Iris pigment epithelial cell (primary cell): ENCODE results near the gene CENPN.

Experiments
- DNase-seq: peaks from one replicate; pipeline ENCODE4 v3.0.0-alpha.2; 2011; ENCODE audit warnings: low read depth

CENPN gene

DNA sequence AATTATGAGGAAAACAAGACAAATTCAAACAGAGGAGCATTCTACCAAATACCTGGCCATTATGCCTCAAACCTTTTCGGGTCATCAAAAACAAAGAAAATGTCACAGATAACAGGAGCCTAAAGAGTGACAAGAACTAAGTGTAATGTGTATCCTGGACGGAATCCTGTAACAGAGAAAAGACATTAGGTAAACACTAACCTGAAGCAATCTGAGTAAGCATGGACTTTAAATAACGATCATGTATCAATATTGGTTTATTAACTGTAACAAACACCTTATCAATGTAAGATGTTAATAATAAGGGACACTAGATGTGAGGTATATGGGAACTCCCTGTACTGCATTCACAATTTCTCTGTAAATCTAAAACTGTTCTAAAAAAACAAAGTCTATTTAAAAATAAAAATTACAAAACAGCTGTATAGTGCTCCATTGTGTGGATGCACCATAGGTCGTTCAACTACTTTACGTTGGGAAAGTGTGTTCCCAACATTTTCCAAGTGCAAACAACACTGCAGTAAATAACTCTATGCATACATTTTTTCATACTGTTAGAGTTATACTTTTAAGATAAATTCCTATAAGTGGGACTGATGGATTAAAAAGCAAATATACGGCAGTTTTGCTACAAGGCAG, 15.1 kb upstream of the CENPN start:
- DNase-seq = no peak

DNA sequence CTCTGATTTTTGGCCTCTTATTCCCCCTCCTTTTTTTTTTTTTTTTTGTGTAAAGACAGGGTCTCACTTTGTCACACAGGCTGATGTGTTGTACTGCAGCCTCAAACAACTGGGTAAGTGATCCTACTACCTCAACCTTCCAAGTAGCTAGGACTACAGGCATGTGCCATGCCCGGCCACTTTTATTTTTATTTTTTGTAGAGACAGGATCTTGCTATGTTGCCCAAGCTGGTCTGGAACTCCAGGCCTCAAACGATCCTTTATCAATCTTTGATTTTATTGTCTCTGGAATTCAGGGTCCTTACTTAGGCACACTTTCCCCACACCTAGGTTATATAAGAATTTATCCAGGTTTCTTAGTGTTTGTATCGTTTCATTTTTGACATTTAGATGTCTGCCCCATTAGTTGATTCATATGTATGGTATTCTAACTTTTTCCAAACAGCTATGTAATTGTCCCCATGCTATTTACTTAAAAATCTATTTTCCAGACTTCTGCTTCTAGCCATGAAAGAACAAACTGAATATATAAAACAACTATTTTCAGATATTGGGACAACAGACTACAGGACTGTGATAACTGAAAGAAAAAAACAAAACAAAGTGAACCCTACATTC, 14.2 kb upstream of the CENPN start:
- DNase-seq = no peak

DNA sequence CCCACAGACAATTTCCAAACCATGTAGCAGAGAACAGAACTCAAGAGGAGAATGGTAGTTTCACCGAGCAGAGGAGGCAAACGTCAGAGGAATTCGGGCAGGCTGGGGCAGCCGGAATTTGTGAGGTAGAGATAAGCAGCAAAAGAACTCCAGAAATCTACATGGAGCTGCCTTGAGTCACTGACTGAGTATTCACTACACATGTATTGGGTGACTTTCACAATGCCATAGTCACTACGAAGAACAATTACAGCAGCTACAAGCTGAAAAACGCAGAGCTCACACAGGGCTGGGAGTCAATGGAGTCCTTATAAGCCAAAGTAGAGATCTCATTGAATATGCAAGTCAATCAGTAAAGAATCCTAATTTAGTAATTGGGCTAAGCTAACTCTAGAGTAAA, 13.7 kb upstream of the CENPN start:
- peak; percentile 97 for DNase-seq

DNA sequence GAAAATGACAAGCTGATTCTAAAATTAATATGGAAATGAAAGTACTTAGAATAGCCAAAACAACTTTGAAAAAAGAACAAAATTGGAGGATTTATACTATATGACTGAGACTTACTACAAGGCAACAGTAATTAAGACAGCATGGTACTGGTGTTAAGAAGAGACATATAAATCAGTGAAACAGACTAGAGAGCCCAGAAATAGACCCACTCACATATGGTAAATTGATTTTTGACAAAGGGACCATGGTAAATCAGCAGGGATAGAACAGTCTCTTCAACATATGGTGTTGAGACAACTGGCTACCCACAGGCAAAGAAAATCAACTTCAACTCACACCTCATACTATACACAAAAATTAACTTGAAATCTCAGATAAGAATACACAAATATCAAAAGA, 13.2 kb upstream of the CENPN start:
- DNase-seq = no peak

DNA sequence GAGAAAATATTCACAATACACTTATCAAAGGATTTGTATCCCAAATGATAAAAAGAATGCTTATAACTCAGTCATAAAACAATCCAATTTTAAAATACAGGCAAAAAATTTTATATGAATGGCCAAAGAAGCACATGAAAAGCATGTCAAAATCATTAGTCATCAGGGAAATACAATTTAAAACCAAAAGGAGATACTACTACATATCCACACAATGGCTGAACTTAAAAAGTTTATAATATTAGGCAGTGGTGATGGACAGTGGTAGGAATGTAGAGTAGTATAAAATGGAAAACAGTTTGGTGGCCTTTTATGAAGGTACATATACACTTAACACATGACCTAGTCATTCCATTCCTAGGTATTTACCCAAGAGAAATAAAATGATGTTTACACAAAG, 12.6 kb upstream of the CENPN start:
- DNase-seq = peak; percentile 53

DNA sequence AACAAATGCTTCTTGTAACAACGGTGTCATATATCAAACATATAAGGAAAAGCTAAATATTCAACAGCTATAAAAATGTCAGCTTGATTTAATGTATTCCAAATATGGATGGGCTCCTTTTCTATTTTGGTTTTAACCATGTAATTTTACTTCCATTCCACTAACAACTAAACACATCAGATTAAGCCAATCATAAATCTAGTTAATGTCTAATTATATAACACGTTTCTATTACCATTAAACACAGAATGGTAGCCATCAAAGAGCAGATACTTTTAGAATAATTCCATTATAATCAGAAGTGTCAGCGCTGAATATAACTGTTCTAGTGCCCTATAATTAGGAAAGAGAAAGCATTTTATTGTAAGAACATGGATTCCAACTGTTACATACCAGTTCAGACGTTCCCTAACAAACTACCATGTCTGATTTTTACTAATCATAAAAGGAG, 10.3 kb upstream of the CENPN start:
- DNase-seq = no peak

DNA sequence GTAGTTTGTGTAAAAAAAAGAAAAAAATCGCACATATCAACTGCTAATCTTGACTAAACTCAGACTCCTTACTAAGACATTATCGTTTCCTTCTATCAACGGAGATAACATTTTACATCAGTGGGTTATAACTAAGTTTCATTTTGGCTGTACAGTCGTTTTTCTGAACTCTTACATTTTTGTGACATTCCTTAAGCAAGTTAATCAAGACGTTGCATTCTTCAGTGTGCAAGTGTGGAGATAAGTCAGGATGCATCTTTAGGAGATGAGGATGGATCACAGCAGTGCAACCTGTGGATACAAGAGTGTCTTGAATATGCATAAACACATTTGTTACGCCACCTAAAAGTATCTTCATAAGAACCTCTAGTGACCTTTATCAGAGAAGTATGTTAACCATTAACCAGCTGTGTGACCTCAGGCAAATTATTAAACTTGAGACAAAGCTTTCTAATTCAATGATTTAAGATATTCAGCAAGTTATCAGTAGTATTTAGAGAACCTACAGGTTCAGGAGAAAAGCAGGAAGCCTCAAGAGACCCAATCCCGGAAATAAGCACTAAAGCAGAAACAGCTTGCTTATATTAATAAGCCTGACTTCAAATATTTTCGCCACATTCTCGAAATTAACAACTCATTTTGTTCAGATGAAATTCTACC, 9.7 kb upstream of the CENPN start:
- DNase-seq = peak; percentile 36

DNA sequence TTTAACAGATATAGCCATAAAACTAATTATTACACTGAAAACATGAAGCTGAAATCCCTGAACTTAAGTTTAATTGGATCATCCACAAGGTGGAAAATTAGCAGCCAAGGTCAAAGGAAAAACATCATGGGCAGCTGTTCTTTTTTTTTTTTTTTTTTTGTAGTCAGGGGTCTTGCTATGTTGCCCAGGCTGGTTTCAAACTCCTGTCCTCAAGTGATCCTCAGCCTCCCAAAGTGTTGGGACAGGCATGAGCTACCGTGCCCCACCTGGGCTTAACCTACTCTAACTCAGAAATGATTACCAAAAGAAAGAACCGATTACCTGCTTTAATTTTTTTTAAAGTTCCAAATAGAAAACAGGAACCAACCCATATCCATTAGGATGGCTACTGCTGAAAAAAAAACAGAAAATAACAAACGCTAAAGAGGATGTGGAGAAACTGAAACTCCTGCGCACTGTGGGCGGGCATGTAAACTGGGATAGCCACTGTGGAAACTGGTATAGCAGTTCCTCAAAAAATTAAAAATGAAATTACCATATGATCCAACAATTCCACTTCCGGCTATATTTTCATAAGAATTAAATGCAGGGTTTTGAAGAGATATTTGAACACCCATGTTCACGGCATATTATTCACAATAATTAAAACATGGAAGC, 8.9 kb upstream of the CENPN start:
- no peak for DNase-seq

DNA sequence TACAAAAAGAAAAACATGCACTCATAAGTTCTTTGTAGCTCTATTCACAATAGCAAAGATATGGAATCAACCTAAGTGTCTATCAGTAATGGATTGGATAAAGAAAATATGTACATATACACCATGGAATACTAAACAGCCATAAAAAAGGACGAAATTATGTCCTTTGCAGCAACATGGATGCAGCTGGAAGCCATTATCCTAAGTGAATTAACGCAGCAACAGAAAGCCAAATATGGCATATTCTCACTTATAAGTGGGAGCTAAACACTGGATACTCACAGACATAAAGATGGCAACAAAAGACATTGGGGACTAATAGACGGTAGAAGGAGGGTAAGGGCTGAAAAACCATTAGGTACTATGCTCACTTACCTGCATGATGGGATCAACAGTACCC, 6.1 kb upstream of the CENPN start:
- no peak for DNase-seq

DNA sequence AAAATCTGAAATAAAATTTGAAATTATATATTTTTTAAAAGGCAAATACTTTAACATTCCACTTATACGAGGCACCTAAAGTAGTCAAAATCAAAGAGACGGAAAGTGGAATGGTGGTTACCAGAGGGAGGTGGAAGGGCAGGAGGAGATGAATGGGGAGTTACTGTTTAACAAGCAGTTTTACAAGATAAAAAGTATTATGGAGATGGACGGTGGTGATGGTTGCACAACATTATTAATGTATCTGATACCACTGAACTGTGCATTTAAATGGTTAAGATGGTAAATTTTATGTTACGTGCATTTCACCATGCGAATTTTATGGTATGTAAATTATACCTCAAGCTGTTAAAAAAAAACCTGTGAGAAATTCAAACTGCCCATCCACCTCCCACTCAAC, 5.7 kb upstream of the CENPN start:
- DNase-seq = no peak

DNA sequence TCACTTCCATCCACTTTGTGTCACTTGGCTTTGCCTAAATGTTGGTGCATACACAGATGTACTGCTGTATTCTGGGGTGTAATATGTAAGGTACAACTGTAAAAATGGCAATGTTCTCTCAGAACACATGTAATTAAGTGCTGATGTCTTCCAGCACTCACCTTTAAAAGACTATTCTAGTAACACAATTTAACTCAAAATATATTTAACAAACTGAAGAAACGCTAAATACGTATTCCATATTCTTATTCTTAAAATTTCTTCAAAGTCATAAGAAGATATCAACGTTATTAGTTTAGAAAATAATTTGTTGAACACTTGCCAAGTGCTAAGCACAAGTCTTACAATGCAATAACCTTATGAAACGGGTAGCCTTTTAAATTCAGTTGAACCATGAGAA, 4.0 kb upstream of the CENPN start:
- no peak for DNase-seq

DNA sequence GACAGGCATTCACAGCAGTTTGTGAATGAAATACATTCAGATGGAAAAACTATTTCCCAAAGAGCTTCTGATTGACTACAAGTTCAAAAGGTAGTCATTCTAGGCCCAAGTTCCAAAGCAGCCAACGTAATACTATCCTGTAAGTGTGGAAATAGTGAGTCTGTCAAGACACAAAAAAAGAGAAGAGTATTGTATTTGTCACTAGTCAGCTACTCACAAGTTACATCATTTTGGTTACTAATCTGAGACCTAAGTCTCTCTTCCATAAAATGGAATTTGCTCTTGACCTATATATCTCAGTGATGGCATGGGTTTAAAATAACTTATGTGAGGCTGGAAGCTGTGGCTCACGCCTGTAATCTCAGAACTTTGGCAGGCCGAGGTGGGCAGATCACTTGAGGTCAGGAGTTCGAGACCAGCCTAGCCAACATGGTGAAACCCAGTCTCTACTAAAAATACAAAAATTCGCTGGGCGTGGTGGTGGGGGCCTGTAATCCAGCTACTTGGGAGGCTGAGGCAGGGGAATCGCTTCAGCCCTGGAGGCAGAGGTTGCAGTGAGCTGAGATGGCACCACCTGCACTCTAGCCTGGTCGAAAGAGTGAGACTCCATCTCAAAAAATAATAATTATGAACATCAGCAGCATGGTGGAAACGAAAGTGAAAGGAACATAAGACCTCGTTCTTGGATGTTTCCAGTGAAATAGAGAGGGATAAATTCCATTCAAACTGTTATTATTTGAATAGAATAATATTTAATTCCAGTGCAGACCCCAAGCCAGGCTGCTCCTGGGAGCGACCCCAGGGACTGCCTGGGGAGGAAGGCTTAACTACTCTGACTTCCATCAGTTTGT, 3.2 kb upstream of the CENPN start:
- peak; percentile 72 for DNase-seq

DNA sequence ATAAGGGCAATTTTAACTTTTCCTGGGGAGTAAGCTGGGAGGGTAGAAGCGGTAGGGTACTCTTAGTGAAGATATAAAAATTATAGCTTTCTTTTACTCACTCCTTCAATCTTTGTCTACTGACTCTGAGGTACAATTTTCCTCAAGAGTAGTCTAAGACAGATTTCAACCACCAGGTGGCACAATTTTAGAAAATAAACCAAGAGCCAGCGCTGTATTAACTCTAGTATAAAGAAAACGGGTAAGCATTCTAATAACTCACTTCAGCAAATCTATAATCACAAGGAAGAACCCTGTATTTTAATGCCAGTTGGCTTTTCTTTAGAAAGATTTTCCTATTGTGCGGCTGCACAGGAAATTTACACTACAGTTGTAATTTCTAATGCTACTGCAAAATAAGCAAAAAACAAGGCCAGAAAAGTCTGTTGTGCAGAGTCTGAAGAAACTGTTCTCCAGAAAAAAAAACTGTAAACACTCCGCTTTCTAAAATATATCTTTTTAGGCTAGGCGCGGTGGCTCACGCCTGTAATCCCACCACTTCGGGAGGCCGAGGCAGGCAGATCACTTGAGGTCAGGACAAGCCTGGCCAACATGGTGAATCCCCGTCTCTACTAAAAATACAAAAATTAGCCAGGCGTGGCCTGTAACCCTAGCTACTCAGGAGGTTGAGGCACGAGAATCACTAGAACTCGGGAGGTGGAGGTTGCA, 2.2 kb upstream of the CENPN start:
- DNase-seq = peak; percentile 60

DNA sequence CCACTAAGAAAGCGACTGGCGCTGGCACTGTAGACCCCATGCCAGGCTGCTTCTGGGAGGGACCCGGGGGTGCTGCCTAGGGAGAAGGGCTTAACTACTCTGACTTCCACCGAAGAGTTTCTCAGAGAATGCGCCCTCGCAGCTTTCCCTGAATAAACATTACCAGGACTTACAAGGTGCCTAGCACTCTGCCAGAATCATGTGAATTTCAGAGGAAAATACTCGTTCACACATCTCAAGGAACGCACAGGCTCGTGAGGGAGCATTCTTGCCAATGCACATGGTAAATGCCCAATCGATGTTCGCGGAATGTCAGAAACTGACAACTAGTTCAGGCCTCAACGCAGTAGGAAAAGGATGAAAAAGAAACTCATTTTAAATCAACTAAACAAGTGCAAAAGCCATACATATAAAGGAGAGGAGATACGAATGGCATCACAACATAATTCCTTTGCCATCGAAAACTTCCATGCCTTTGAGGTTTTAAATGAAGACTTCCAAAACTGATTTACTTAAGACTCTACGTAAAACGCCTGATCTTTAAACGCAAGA, 1.3 kb upstream of the CENPN start:
- no peak for DNase-seq

DNA sequence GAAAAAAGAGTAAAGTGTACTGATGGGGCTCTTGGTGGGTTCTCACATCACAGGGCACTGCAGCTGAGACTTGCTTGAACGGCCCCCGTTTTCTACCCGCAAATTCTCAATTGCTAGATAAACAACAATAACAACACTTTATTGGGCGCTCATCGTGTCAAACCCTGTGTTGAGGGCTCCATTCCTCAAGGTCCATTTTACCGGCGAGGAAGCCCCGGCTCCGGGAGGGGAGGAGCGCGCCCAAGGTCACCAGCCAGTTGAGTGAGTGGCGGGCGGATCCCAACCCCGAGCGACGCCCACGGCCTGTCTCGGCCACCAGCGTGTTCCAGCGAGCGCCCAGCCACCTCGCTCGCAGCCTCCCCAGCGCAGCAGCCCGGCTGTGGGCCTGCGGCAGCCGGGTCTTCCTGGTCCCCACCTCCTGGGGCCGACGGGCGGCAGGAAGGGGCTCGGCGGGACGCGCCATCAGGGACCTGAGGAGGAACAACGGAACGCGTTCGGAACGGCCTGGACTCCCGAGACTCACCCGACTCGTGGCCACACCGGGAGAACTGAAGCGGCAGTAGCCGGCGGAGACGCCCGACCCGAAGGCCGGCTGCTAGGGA, 702 bp upstream of the CENPN start:
- peak; percentile 51 for DNase-seq

DNA sequence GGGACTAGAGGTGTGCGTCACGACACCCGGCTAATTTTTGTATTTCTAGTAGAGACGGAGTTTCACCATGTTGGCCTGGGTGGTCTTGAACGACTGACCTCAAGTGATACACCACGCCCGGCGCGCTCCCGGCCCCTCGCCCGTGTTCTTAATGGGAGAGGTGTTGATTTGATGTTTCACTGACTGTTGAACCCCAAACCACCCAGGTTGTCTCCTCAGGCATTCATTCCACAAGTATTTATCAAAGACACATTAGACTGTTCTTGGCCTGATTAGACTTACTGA, 1.4 kb downstream of the CENPN start:
- DNase-seq = no peak

DNA sequence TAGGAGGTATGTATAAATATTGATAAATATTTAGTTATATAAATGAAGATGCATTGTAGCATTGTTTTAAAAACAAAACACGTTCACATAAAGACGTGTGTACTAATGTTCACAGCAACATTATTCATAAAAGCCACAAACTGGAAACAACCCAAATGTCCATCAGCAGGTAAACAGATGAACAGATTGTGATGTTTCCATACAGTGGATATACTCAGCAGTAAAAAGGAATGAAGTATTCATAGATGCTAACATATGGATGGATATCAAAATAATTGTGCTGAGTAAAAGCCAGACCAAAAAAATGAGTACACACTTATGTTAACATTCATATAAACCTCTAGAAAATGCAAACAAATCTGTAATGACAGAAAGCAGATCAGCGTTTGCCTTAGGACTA, 6.0 kb downstream of the CENPN start:
- DNase-seq = no peak

DNA sequence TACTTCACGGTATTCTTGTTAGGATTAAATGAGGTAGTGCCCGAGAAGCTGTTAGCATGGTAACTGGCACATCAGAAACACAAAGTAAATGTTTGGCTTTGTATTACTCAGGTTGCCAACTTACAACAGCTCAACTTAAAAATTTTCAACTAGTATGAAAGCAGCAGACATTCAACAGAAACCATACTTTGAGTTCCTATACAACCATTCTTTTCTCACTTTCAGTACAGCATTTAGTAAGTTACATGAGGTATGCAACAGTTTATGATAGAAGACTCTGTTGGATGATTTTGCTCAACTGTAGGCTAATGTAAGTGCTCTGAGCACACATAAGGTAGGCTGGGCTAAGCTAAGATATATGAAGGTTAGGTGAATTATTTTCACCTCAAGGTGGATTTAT, 7.7 kb downstream of the CENPN start:
- no peak for DNase-seq

DNA sequence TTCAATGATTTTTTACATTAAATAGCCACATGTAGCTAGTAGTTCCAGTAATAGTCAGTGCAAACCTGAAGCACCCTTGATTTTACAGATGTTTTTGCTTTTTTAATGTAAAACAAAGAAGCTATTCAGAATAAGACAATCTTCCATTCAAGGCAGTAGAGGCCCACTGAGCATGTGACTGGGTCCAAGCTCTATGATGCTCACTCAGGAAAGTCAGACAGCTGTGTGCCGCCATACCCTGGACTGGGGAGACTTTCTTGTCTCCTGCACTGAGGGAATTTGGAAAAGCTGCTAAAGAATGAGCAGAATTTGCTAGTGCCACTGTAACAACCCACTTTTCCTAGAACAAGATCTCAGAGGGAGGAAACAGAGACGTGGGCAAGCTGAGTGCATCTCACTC, 11.5 kb downstream of the CENPN start:
- no peak for DNase-seq

DNA sequence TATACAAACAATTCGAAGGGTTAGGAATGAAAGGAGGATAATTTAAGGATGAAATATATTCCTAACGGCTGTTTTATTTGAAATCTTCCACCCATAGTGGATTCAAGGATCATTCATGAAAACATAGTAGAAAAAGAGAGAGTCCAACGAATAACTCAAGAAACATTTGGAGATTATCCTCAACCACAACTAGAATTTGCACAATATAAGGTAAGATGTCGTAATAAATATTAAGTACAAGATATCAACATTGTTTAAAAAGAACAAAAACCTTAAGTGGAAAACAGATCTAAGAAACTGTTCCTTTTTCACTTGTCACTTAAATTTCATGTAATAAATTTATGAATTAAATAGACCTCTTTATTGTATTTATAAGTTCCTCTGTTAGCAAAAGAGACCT, 19.4 kb downstream of the CENPN start:
- DNase-seq = no peak
